Natural killer cell (primary cell): ENCODE measurements around the gene ANTKMT. TPM values are rescaled to one million over a fixed set of nuclear protein-coding genes. Genes with fewer than 3 reads are reported as not detected.
A peak's percentile ranks its signal among the peaks of the same experiment; 100 is the strongest.

Experiments used
- ATAC-seq, 3 donors: fragments of 150-1000 bp in 2 of 3; fragments of 200-7000 bp in 1 of 3; cut with Tn5 transposase; 1 replicate in 1 of 3; 2 replicates in 2 of 3; pipeline ENCODE4 v1.10.0; 2021; ENCODE audit warnings: mild to moderate bottlenecking in 2 of 3, moderate library complexity in 2 of 3
- DNase-seq, 2 donors: peaks; one replicate each; pipeline versions ENCODE4 v3.0.0 to v3.0.0-alpha.2; 2013 to 2021; ENCODE audit warnings: mixed read lengths in 1 of 2
- H3K27ac ChIP-seq: one replicate; pipeline ENCODE4 v1.5.1; 2013; ENCODE audit warnings: mild to moderate bottlenecking, low read length
- H3K27me3 ChIP-seq: one replicate; pipeline ENCODE4 v1.6.1; 2013; ENCODE audit warnings: low read length; ENCODE audit not compliant: control insufficient read depth, insufficient read depth
- H3K36me3 ChIP-seq: one replicate; pipeline ENCODE4 v1.6.1; 2013; ENCODE audit warnings: low read length; ENCODE audit not compliant: control insufficient read depth, insufficient read depth
- H3K4me1 ChIP-seq: one replicate; pipeline ENCODE4 v1.6.1; 2013; ENCODE audit warnings: low read length; ENCODE audit not compliant: control insufficient read depth, insufficient read depth
- H3K4me3 ChIP-seq: one replicate; pipeline ENCODE4 v1.5.1; 2013; ENCODE audit warnings: low read length
- H3K9me3 ChIP-seq: one replicate; pipeline ENCODE4 v1.6.1; 2013; ENCODE audit warnings: low read length; ENCODE audit not compliant: control insufficient read depth, insufficient read depth
- H3K27ac Mint-ChIP-seq, 2 donors: one replicate each; pipeline ENCODE4 v1.8.0; 2022; ENCODE audit warnings: mild to moderate bottlenecking in 2 of 2, mixed read lengths in 2 of 2, moderate library complexity in 1 of 2
- H3K27me3 Mint-ChIP-seq, 2 donors: one replicate each; pipeline ENCODE4 v1.8.0; 2022; ENCODE audit warnings: low read depth in 2 of 2, mixed read lengths in 2 of 2
- H3K36me3 Mint-ChIP-seq: one replicate; pipeline ENCODE4 v1.8.0; 2022; ENCODE audit warnings: mixed read lengths
- H3K4me1 Mint-ChIP-seq, 2 donors: one replicate each; pipeline ENCODE4 v1.8.0; 2022; ENCODE audit warnings: mixed read lengths in 2 of 2
- H3K4me3 Mint-ChIP-seq: one replicate; pipeline ENCODE4 v1.8.0; 2022; ENCODE audit warnings: mild to moderate bottlenecking, moderate library complexity, mixed read lengths
- H3K9me3 Mint-ChIP-seq, 2 donors: one replicate each; pipeline ENCODE4 v1.8.0; 2022; ENCODE audit warnings: mixed read lengths in 2 of 2
- CTCF ChIP-seq: fragments of 200-600 bp; IDR thresholded peaks from one replicate; pipeline ENCODE4 v1.8.0; 2022; ENCODE audit warnings: antibody characterized with exemption
- WGBS: methylation state at CpG from one replicate; pipeline ENCODE4 v1.1.7; 2013; ENCODE audit warnings: missing lambda C conversion rate; ENCODE audit not compliant: insufficient coverage; 5-methylcytosine and 5-hydroxymethylcytosine counted together
- intact Hi-C: fragments of 100-400 bp; cut with micrococcal nuclease; formaldehyde crosslinking; loops from one replicate; pipeline ENCODE4 v1.14.2; 2022
- total RNA-seq, 4 donors: library from RNA; stranded (reverse); fragments of 120-200 nt in 1 of 4; gene quantifications; one replicate each; pipeline versions ENCODE4 v1.2.3 to v1.2.4, GENCODE V29; 2013 to 2022

ANTKMT gene
- total RNA-seq, 3 donors from 2014 or later (not counting 1 experiment from before 2014, with no cell fraction given), result 33.7 to 39.0 (median 37.7) TPM

GRCh38 chr16:730666-731509, 9.9 kb downstream of the ANTKMT start:
- intact Hi-C loops, result no loop called here
- H3K36me3 ChIP-seq, result peaks cover 15% of the 10 kb centered on the region
- Mint-ChIP-seq H3K27me3 (no peaks in the 10 kb centered on the region), H3K27ac (no peak overlapping the region), H3K4me3 (no peak overlapping the region), H3K9me3 (no peaks in the 10 kb centered on the region), H3K4me1 (peaks cover 0 to 3% of the 10 kb centered on the region in 2 donors), H3K36me3 (no peaks in the 10 kb centered on the region)
- H3K4me3 ChIP-seq, result no peak overlapping the region
- DNase-seq (no peak), ATAC-seq (no peak)
- no peaks in the 10 kb centered on the region for H3K9me3 ChIP-seq
- H3K4me1 ChIP-seq, result peaks cover 20% of the 10 kb centered on the region
- TF ChIP-seq CTCF, result no peak
- no peak overlapping the region for H3K27ac ChIP-seq
- 89% methylated on average over 22 of the region's 22 CpGs for WGBS
- H3K27me3 ChIP-seq, result no peaks in the 10 kb centered on the region

DNA sequence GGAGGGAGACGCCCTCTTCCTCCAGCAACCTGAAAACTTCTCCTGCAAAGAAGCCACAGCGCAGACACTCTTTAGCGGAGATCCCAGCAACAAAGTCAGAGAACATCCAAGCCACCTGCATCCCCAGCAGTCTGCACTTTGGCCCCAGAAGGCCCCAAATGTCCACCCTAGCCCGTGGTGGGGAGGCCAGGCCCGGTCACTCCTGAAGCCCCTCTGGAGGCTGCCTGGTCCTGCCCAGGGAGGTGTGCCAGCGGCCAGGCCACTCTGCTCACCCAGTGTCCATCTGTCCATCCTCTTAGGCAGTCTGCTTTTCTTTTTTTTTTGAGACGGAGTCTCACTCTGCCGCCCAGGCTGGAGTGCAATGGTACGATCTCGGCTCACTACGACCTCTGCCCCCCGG, 11.4 kb downstream of the ANTKMT start:
- Mint-ChIP-seq H3K27ac (no peak overlapping the region), H3K4me3 (no peak overlapping the region), H3K27me3 (no peaks in the 10 kb centered on the region), H3K4me1 (no peaks in the 10 kb centered on the region), H3K9me3 (no peaks in the 10 kb centered on the region), H3K36me3 (no peaks in the 10 kb centered on the region)
- no peak overlapping the region for H3K4me3 ChIP-seq
- 97% methylated on average over 12 of the region's 12 CpGs for WGBS
- DNase-seq (no peak), ATAC-seq (no peak)
- no peaks in the 10 kb centered on the region for H3K27me3 ChIP-seq
- no peak overlapping the region for H3K27ac ChIP-seq
- H3K4me1 ChIP-seq, result peaks cover 9% of the 10 kb centered on the region
- peaks cover 21% of the 10 kb centered on the region for H3K36me3 ChIP-seq
- no peak for TF ChIP-seq CTCF
- no peaks in the 10 kb centered on the region for H3K9me3 ChIP-seq
- intact Hi-C loops, result no loop called here

DNA sequence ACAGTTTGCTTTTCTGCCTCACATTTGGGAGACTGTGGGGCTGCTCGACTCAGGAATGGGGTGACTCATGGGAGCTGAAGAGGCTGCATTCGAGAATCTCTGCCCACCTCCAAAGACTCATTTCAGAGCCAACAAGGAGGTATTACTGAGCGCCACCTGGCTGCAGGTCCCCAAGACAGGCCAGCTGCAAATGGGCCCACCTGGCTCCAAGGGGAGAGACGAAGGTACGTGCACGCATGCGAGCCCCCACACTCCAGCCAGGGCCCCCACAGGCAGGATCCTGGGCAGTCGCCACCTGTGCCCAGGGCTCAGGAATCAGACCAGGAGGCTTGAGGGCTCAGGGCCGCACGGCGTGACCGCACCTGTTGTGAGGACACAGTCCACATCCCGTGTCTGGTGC, 12.0 kb downstream of the ANTKMT start:
- no peaks in the 10 kb centered on the region for H3K27me3 Mint-ChIP-seq
- H3K4me3 Mint-ChIP-seq, result no peak overlapping the region
- no peak overlapping the region for H3K27ac ChIP-seq
- no peaks in the 10 kb centered on the region for H3K4me1 Mint-ChIP-seq
- WGBS, result 86% methylated on average over 13 of the region's 13 CpGs
- ATAC-seq (no peak), DNase-seq (peak in 1 of 2 donors; percentile 28)
- H3K9me3 Mint-ChIP-seq, result no peaks in the 10 kb centered on the region
- H3K4me1 ChIP-seq, result peaks cover 4% of the 10 kb centered on the region
- no peak overlapping the region for H3K27ac Mint-ChIP-seq
- no peak for TF ChIP-seq CTCF
- no peaks in the 10 kb centered on the region for H3K27me3 ChIP-seq
- intact Hi-C loops, result no loop called here
- H3K9me3 ChIP-seq, result no peaks in the 10 kb centered on the region
- no peak overlapping the region for H3K4me3 ChIP-seq
- H3K36me3 Mint-ChIP-seq, result no peaks in the 10 kb centered on the region
- H3K36me3 ChIP-seq, result peaks cover 25% of the 10 kb centered on the region
